Lower leg skin (tissue), 3 donors: ENCODE measurements around the gene PROX1.

ENCODE experiments used
- POLR2A ChIP-seq, 2 donors: fragments of 450-650 bp; IDR thresholded peaks; one replicate each; pipeline ENCODE4 v1.6.1; 2016 to 2017; ENCODE audit warnings: antibody characterized with exemption in 2 of 2, mild to moderate bottlenecking in 1 of 2, moderate library complexity in 1 of 2
- TF ChIP-seq, protein P1 (sequence below), 3 donors: fragments of 450-650 bp; IDR thresholded peaks; one replicate each; pipeline ENCODE4 v1.5.1; 2016; ENCODE audit warnings: antibody characterized with exemption in 3 of 3, mild to moderate bottlenecking in 3 of 3, moderate library complexity in 2 of 3

DNA sequence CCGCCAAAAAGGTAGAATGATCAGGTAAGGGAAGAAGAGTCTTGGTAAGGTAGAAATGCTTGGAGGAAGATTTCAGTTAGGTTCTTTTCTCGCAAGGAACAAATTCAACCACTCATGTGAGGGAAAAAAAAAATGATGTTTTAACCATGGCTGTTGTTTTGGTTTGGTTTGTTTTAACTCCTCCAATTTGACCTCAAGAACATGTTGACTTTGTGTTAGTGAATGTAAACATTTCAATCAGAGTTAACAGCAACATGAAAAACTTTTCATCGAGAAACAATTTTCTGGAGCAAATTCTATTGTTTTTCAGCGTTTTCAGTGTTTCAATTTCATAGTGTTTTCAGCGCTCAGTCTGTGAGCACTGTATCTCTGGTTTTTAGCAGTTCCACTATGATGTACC, 49.0 kb upstream of the PROX1 start:
- TF ChIP-seq, protein P1, sequence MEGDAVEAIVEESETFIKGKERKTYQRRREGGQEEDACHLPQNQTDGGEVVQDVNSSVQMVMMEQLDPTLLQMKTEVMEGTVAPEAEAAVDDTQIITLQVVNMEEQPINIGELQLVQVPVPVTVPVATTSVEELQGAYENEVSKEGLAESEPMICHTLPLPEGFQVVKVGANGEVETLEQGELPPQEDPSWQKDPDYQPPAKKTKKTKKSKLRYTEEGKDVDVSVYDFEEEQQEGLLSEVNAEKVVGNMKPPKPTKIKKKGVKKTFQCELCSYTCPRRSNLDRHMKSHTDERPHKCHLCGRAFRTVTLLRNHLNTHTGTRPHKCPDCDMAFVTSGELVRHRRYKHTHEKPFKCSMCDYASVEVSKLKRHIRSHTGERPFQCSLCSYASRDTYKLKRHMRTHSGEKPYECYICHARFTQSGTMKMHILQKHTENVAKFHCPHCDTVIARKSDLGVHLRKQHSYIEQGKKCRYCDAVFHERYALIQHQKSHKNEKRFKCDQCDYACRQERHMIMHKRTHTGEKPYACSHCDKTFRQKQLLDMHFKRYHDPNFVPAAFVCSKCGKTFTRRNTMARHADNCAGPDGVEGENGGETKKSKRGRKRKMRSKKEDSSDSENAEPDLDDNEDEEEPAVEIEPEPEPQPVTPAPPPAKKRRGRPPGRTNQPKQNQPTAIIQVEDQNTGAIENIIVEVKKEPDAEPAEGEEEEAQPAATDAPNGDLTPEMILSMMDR (IDR thresholded peaks at IDR 0.05): no peak
- no peak for TF ChIP-seq POLR2A (IDR thresholded peaks at IDR 0.05)
